ENCODE data around the gene FIBP.

- TF ChIP-seq EZH2phosphoT487 (IDR thresholded peaks at IDR 0.05; ENCODE audit: borderline replicate concordance) = no peak
- TF ChIP-seq CTCF (conservative IDR thresholded peaks at IDR 0.05; ENCODE audit: low read length) = no peak
These were observed 5.9 kb downstream of the FIBP start for GRCh38 chr11:65882120-65883057.
